GM12865 (cell line): ENCODE results near the gene INTS2.
A peak's percentile ranks its signal among the peaks of the same experiment; 100 is the strongest.

Experiments used
- DNase-seq: peaks from one replicate; pipeline ENCODE4 v3.0.0; 2010; ENCODE audit warnings: low read depth
- H3K4me3 ChIP-seq: 2 replicates; pipeline ENCODE4 v1.5.1; 2011; ENCODE audit warnings: mild to moderate bottlenecking, low read depth, low read length, control low read depth
- TF ChIP-seq, protein P1 (sequence below): IDR thresholded peaks from 2 replicates; pipeline ENCODE4 v1.5.1; 2011; ENCODE audit warnings: low read length, control low read depth, low read depth, inconsistent platforms; ENCODE audit not compliant: insufficient read depth; ENCODE audit errors: missing control alignments

INTS2 gene, protein sequence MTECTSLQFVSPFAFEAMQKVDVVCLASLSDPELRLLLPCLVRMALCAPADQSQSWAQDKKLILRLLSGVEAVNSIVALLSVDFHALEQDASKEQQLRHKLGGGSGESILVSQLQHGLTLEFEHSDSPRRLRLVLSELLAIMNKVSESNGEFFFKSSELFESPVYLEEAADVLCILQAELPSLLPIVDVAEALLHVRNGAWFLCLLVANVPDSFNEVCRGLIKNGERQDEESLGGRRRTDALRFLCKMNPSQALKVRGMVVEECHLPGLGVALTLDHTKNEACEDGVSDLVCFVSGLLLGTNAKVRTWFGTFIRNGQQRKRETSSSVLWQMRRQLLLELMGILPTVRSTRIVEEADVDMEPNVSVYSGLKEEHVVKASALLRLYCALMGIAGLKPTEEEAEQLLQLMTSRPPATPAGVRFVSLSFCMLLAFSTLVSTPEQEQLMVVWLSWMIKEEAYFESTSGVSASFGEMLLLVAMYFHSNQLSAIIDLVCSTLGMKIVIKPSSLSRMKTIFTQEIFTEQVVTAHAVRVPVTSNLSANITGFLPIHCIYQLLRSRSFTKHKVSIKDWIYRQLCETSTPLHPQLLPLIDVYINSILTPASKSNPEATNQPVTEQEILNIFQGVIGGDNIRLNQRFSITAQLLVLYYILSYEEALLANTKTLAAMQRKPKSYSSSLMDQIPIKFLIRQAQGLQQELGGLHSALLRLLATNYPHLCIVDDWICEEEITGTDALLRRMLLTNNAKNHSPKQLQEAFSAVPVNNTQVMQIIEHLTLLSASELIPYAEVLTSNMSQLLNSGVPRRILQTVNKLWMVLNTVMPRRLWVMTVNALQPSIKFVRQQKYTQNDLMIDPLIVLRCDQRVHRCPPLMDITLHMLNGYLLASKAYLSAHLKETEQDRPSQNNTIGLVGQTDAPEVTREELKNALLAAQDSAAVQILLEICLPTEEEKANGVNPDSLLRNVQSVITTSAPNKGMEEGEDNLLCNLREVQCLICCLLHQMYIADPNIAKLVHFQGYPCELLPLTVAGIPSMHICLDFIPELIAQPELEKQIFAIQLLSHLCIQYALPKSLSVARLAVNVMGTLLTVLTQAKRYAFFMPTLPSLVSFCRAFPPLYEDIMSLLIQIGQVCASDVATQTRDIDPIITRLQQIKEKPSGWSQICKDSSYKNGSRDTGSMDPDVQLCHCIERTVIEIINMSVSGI

DNA sequence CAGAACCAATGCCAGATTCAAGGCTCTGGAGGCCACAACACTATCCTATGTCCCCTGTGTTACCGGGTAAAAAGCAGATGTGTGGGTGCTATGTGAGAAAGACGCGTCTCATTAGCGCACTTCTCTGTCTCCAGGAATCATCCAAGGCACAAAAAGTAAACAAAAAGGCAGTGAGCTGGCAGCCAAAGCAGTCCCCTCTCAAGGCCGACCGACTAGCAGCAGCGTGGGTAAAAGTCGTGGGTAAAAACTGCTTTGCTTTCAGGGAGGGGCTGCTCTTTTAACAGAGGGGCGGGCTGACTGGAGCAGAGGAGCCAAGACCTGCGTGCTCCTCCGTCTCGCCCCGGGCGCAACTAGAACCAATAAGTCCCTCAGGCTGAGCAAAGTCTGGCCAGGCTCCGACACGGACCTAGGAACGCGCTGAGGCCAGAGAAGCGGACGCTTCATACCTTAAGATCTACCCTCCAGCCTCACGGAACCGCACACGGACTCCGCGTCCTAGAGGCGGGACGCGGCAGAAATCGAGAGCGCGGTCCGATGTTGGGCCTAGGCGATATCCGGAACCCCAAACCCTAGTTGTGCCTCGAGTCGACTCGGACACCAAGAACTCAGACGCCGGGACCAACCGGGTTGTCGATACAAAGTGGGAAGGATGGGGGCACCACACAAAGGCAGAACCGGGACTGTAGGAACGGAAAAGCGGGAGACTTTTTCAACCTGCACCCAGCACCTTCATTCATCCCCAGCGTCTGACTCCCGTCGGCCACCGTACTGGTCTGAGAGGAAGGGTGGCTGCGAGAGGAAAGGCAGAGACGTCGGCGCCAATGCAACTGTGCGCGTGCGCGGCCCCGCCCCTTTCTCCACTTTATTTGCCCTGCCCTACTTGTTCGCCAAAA, at the start of gene INTS2:
Gene INTS2 (minus strand): TSS at position 775 of the 893 bp plus-strand sequence. CDS start 1,338 bp downstream, outside the sequence.
- H3K4me3 ChIP-seq = peak within 1 kb of the TSS; percentile 88
- DNase-seq = peak; percentile 96

DNA sequence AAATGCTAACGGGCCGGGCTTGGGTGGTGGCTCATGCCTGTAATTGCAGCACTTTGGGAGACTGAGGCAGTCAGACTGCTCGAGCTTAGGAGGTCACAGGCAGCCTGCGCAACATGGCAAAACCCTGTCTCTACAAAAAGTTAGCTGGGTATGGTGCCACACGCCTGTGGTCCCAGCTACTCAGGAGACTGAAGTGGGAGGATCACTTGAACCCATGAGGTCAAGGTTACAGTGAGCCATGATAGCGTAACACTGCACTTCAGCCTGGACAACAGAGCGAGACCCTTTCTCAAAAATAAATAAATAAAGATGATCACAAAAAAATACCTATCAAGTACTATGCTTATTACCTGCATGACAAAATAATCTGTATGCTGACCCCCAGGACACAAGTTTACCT, 46.3 kb upstream of the INTS2 start:
- no peak for DNase-seq
- TF ChIP-seq, protein P1, sequence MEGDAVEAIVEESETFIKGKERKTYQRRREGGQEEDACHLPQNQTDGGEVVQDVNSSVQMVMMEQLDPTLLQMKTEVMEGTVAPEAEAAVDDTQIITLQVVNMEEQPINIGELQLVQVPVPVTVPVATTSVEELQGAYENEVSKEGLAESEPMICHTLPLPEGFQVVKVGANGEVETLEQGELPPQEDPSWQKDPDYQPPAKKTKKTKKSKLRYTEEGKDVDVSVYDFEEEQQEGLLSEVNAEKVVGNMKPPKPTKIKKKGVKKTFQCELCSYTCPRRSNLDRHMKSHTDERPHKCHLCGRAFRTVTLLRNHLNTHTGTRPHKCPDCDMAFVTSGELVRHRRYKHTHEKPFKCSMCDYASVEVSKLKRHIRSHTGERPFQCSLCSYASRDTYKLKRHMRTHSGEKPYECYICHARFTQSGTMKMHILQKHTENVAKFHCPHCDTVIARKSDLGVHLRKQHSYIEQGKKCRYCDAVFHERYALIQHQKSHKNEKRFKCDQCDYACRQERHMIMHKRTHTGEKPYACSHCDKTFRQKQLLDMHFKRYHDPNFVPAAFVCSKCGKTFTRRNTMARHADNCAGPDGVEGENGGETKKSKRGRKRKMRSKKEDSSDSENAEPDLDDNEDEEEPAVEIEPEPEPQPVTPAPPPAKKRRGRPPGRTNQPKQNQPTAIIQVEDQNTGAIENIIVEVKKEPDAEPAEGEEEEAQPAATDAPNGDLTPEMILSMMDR = no peak
- H3K4me3 ChIP-seq = no peak overlapping the region

More for the DNA sequence above, at the start of gene INTS2:
- TF ChIP-seq, protein P1 = no peak

DNA sequence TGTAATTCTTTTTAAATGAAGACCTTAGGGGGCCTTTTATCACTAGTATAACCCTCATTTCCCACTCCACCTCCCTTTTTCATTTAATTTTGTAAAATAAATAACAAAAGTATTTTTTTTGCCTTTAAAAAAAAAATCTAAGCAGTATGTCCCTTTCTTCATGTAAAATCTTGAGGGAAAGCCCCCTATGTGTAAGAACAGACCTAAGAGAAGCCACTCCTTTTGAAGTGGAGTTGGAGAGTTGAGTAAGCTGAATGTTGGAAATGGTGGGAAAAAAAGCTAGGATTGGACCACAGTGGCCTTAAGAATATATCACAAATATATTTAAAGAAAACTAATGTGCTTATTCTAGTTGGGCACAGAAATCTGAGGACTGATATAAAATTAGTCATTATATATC, 44.5 kb upstream of the INTS2 start:
- no peak overlapping the region for H3K4me3 ChIP-seq
- TF ChIP-seq, protein P1 = no peak
- DNase-seq = no peak

DNA sequence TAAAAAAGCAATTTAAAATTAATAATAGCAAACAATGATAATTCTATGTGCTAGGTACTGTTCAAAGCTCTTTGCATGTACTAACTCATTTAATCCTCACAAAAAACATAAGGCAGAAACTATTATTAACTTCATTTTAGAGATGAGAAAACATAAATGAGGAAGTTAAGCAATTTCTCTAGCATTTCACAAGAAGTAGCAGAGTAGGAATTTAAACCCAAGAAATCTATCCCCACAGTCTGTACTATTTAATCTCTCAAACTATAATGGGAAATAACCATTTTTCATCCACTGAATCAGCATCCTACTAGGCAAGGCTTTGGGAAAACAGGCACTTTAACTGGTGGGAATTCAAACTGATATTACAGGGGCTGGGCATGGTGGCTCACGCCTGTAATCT, 42.2 kb upstream of the INTS2 start:
- TF ChIP-seq, protein P1 = no peak
- no peak overlapping the region for H3K4me3 ChIP-seq

DNA sequence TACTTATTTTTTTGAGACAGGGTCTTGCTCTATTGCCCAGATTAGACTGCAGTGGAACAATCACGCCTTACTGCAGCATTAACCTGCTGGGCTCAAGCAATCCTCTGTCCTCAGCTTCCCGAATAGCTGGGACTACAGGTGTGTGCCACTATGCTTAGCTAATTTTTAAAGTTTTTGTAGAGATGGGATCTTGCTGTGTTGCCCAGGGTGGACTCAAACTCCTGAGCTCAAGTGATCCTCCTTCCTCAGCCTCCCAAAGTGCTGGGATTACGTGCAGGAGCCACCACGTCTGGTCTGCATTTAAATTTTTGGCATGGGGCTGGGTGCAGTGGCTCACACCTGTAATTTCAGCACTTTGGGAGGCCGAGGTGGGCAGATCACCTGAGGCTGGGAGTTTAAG, 41.0 kb upstream of the INTS2 start:
- H3K4me3 ChIP-seq = no peak overlapping the region
- TF ChIP-seq, protein P1 = no peak
- no peak for DNase-seq

More for the DNA sequence above, 42.2 kb upstream of the INTS2 start:
- DNase-seq = no peak

DNA sequence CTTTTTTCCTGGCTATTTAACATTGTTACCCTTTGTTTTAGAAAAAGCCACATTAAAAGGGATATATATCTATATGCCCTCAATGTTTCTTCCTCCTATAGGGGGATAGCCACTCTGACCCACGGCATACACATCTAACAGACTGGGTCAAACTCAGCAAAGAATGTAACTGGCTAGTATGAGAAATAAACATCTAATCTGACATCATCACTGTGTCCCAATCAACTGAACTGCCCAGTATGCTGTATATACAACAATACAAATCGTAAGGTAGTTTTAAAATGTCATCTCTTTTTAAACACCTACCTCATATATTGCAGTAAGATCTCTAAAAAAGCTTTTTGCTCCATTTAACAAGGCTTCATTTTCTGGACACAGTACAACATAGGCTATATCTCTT, 39.9 kb upstream of the INTS2 start:
- TF ChIP-seq, protein P1 = no peak
- H3K4me3 ChIP-seq = no peak overlapping the region
- DNase-seq = no peak
